Dendritic cell treated with granulocyte-macrophage colony-stimulating factor and Interleukin-4, amounts not matched to agents 40 ng/mL and 50 ng/mL, for 4 days (primary cell): ENCODE data around the gene ARHGAP25.

Experiments
- H3K27ac Mint-ChIP-seq: one replicate; pipeline ENCODE4 v1.8.0; 2022; ENCODE audit warnings: mild to moderate bottlenecking, mixed read lengths
- H3K27me3 Mint-ChIP-seq: one replicate; pipeline ENCODE4 v1.8.0; 2022; ENCODE audit warnings: mild to moderate bottlenecking, mixed read lengths
- H3K36me3 Mint-ChIP-seq: one replicate; pipeline ENCODE4 v1.8.0; 2022; ENCODE audit warnings: low read depth, mixed read lengths
- H3K4me1 Mint-ChIP-seq: one replicate; pipeline ENCODE4 v1.8.0; 2022; ENCODE audit warnings: low read depth, mixed read lengths
- H3K4me3 Mint-ChIP-seq: one replicate; pipeline ENCODE4 v1.8.0; 2022; ENCODE audit warnings: mild to moderate bottlenecking, moderate library complexity, mixed read lengths
- H3K9me3 Mint-ChIP-seq: one replicate; pipeline ENCODE4 v1.8.0; 2022; ENCODE audit warnings: mixed read lengths
- intact Hi-C: fragments of 100-400 bp; cut with micrococcal nuclease; formaldehyde crosslinking; loops from one replicate; pipeline ENCODE4 v1.15.0; 2022

Gene ARHGAP25

DNA sequence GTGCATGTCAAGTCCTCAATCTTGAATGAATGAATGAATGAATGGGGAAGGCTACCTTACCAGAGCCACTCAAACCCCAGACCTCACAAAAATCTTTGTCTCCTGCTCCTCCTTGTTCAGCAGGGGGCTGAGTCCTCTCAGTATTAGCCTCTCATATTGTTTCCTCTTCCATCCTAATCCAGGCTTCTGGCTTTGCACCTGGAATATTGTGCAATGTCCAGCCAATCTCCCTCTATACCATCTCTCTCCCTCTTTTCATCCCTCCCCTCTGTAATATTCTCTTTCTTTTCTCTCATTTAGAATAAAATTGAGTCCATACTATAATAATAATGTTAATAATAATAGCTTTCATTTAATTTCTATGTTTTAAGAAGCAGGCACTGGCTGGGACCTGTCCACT lies 34.3 kb downstream of the ARHGAP25 start:
- intact Hi-C loops, result no loop called here
- Mint-ChIP-seq H3K27me3 (no peaks in the 10 kb centered on the region), H3K4me1 (peaks cover 100% of the 10 kb centered on the region), H3K4me3 (no peak overlapping the region), H3K36me3 (peaks cover 96% of the 10 kb centered on the region), H3K27ac (peak overlapping the region; percentile 71), H3K9me3 (no peaks in the 10 kb centered on the region)

DNA sequence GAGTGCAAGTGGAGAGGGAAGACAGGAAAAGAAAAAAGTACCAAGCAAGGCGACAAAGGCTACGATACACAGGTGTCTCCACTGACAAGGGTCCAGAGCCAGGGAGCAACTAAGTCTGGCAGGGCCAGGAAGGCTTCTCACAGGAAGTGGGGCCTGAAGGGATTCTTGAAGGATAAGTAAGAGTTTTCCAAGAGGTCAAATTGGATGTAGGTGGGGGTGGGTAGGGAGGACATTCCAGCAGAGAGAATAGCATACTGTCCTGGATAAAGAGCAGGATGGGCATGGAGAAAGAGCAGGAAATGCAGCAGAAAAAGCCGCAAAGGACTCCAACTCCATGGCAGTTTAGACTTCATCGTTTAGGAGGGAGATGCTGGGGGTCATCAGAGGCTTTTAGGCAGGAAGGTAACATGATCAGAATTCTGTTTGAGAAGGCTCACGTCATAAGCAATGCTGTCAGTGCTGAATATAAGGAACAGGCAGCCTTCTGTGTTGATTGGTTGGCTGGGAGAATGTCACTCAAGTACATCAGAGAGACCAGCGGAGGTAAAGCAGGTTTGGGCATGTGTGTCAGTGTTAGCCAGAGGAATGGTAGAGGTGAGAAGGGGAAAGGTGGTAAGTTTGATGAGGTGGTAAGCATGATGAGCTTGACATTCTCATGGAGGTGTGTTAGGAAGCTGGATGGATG lies 35.1 kb downstream of the ARHGAP25 start:
- peaks cover 96% of the 10 kb centered on the region for H3K36me3 Mint-ChIP-seq
- H3K27ac Mint-ChIP-seq, result peak overlapping the region; percentile 71
- H3K4me3 Mint-ChIP-seq, result peak overlapping the region; percentile 20
- peaks cover 100% of the 10 kb centered on the region for H3K4me1 Mint-ChIP-seq
- intact Hi-C loops, result loop anchor here (10.0 kb wide), 1 partner anchor 55 kb away; no protein-coding TSS in a partner anchor
- H3K27me3 Mint-ChIP-seq, result no peaks in the 10 kb centered on the region
- H3K9me3 Mint-ChIP-seq, result no peaks in the 10 kb centered on the region

DNA sequence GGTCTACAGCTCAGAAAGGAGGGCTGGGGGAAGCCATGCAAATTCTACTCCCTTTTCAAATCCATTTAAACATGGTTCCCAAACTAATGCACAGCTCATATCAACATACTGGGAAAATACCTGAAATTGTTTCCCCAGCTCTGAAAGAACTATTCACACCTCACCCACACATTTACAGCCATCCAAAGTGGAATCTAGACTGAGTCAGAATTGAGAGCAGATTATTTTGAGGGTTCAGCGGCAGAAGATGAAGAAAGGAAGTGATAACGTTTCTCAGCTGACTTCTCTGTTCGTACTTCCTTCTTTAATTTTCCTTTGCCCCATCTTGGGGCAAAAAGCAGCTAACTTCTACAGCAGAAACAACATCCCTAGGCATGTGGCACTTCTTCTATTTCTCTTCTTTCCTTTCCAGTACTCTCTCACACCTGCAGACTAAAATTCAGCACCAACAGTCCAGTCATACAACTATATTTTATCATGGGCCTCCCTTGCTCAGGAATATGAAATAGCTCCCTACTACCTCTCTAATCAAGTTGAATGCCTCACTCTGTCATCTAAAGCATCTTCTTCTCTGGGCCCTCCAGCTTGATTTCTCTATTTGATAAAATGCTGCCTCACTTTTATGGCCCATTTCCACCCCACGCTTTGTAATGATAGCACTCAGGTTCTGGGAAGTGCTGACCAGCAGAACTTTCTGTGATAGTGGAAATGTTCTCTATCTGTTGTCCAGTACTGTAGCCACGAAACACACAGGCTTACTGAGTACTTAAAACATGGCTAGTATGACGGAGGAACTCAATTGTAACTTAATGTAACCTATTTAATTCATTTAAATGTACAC lies 35.9 kb downstream of the ARHGAP25 start:
- Mint-ChIP-seq H3K9me3 (no peaks in the 10 kb centered on the region), H3K27me3 (no peaks in the 10 kb centered on the region), H3K27ac (peak overlapping the region; percentile 71), H3K4me3 (no peak overlapping the region), H3K4me1 (peaks cover 100% of the 10 kb centered on the region), H3K36me3 (peaks cover 96% of the 10 kb centered on the region)
- intact Hi-C loops, result loop anchor here (10.0 kb wide), 1 partner anchor 54 kb away; no protein-coding TSS in a partner anchor

DNA sequence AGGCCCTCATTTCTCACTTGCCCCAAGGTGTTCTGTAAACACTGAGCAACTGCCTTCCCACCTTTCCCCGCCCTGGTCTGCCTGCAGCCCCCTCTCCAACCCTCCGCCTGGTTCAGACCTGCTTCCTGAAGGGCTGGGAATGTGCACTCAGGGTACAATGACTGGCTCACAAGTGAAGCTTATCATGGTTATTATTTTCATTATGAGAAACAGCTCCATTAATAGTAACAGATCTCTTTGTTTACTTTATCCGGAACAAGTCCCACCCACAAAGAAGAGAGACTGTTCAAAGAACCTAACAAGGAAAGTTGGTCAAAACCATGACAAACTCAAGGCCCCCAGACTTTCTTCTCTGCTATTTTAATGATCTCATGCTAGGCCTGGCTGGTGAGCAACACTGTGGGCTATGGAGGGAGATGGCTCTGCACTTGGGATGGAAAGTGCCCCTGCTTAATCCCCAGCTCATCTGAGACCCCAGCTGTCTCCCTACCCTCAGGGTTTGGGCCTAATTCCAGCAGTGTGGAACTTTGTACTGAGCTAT lies 36.7 kb downstream of the ARHGAP25 start:
- Mint-ChIP-seq H3K27me3 (no peaks in the 10 kb centered on the region), H3K4me1 (peaks cover 100% of the 10 kb centered on the region), H3K36me3 (peaks cover 97% of the 10 kb centered on the region), H3K4me3 (no peak overlapping the region), H3K27ac (peak overlapping the region; percentile 71), H3K9me3 (no peaks in the 10 kb centered on the region)
- intact Hi-C loops, result loop anchor here (10.0 kb wide), 1 partner anchor 54 kb away; no protein-coding TSS in a partner anchor

DNA sequence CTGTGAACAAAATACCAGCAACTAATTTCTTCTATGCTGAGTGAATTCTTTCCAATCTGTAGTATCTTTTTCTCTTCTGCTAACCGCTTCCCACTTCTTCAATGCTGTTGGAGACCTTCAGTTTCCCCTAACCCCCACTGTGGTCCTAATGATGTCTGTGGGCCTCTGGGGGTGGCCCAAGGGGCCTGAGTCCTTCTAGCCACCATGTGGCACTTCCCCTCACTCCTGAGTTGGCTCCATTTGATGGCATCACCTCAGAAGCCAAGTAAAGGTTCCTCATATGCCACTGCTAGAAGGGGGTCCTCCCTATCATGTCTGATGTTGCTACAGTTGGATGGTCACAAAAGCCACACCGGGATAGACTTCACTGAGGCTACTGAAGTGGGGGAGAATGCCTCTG lies 37.5 kb downstream of the ARHGAP25 start:
- peaks cover 97% of the 10 kb centered on the region for H3K36me3 Mint-ChIP-seq
- no peak overlapping the region for H3K4me3 Mint-ChIP-seq
- H3K27me3 Mint-ChIP-seq, result no peaks in the 10 kb centered on the region
- H3K9me3 Mint-ChIP-seq, result no peaks in the 10 kb centered on the region
- H3K27ac Mint-ChIP-seq, result peak overlapping the region; percentile 71
- intact Hi-C loops, result loop anchor here (10.0 kb wide), 1 partner anchor 53 kb away; no protein-coding TSS in a partner anchor
- H3K4me1 Mint-ChIP-seq, result peaks cover 100% of the 10 kb centered on the region

DNA sequence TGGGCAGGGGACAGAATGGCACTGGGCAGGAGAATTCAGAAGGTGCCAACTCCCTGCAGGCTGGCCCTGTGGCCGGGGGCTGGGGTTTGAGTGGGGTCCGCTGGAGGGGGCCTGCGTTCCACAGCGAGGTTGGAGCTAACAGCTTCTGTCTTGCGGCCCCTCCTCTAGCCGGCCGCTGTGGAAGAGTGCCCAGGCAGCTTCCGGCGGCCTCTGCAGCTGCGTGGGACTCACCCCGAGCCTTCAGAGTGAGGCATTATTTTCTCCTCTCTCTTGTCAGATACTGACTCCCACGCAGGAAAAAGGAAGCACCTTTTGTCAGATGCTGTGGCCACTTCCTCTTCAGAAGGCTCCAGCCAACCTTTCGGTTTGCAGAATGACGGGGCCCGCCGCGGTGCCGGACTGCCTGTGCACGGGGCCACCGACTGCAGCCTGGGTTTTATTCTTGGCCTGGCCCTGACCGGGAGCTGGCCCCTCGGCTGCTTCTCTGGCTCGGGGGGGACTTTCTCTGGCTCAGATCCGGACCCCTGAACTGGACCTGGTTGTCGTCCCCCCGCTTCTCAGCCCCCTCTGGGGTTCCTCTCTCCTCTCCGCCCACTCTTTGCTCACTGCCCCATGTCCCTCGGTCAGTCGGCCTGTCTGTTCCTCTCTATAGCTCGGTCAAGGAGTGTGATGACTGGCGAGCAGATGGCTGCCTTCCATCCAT lies 40.1 kb downstream of the ARHGAP25 start:
- peak overlapping the region; percentile 45 for H3K4me3 Mint-ChIP-seq
- no peaks in the 10 kb centered on the region for H3K27me3 Mint-ChIP-seq
- peaks cover 72% of the 10 kb centered on the region for H3K36me3 Mint-ChIP-seq
- H3K4me1 Mint-ChIP-seq, result peaks cover 84% of the 10 kb centered on the region
- intact Hi-C loops, result loop anchor here (10.0 kb wide), 1 partner anchor 50 kb away; no protein-coding TSS in a partner anchor
- H3K9me3 Mint-ChIP-seq, result no peaks in the 10 kb centered on the region
- peak overlapping the region; percentile 51 for H3K27ac Mint-ChIP-seq

DNA sequence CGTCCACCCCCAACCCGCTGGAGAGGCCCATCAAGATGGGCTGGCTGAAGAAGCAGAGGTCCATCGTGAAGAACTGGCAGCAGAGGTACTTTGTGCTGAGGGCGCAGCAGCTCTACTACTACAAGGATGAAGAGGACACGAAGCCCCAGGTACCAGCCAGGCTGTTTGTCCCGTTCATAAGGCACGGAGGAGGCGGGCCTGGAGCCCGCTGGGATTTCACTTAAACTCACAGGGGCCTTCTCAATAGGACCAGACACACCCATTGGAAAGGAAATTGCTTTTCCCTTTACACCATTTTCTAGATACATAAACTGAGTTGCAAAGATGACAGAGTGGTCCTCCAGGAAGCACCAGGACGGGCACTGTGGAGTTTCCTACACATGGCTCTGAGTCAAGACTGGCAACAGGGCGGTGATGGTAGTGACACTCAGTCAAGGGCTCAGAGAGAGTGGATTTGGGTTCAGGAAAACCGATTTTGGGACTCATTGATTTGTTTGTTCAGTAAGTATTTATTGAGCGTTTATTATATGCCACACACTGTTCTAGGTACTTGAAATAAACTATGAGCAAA lies 40.7 kb downstream of the ARHGAP25 start:
- H3K4me1 Mint-ChIP-seq, result peaks cover 83% of the 10 kb centered on the region
- no peaks in the 10 kb centered on the region for H3K27me3 Mint-ChIP-seq
- H3K4me3 Mint-ChIP-seq, result peak overlapping the region; percentile 45
- no peaks in the 10 kb centered on the region for H3K9me3 Mint-ChIP-seq
- peak overlapping the region; percentile 51 for H3K27ac Mint-ChIP-seq
- intact Hi-C loops, result loop anchor here (10.0 kb wide), 1 partner anchor 49 kb away; no protein-coding TSS in a partner anchor
- peaks cover 66% of the 10 kb centered on the region for H3K36me3 Mint-ChIP-seq

DNA sequence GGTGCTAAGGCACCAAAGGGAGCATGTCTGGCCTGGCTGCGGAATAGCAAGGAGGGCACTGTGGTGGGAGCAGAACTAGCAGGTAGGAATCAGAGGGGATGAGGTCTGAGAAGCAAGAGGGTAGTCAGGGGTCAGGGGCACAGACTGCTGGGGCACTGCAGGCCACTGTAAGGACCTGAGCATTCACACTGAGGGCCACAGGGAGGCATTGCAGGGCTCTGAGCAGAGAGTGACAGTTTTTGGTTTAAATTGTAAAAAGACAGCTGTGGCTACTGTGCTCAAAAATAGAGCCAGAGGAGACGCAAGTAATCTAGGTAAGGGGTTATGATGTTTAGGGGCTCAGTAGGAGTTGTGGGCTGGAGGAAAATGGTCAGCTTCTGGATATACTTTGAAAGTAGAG lies 41.5 kb downstream of the ARHGAP25 start:
- Mint-ChIP-seq H3K9me3 (no peaks in the 10 kb centered on the region), H3K27me3 (no peaks in the 10 kb centered on the region), H3K4me3 (no peak overlapping the region), H3K36me3 (peaks cover 62% of the 10 kb centered on the region), H3K27ac (peak overlapping the region; percentile 51), H3K4me1 (peaks cover 81% of the 10 kb centered on the region)
- intact Hi-C loops, result loop anchor here (10.0 kb wide), 1 partner anchor 49 kb away; no protein-coding TSS in a partner anchor

DNA sequence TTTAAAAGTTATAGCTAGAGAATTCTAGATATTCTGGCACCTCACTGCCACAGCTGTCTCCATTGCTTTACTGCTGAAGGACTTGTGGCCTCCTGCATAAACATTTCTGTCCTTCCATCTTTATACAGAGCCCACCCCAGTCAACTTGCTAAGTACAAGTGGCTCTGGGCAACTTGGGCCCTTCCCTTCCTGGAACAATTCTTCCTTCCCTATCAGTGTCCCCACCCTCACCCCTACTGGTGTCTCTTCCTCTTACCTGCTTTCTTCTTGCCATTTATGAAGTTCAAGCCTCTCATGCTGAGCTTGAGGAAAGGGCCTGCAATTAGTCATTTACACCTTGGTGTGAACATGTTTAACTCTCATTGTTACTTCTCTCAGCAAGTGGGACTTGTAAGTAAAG lies 45.0 kb downstream of the ARHGAP25 start:
- Mint-ChIP-seq H3K36me3 (peaks cover 27% of the 10 kb centered on the region), H3K9me3 (no peaks in the 10 kb centered on the region)

DNA sequence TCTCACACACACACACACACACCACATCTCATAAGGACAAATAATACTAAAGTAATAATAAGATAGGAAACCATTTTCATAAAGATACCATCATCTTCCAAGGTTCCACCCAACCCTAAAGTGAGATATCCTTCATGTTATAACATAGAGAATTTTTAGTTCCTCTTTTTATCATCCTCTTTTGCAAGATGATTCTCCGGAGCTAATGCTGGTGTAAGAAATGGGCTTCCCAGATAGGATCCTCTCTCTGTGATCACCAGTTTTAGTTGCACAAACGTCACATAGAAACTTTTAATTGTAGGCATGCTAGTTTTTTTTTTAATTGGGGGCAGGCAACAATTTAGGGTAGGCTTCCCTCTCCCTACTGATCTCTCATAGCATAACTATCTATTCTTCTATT lies 49.6 kb downstream of the ARHGAP25 start:
- H3K27ac Mint-ChIP-seq, result no peak overlapping the region
- H3K4me1 Mint-ChIP-seq, result peaks cover 39% of the 10 kb centered on the region
- H3K36me3 Mint-ChIP-seq, result no peaks in the 10 kb centered on the region
- intact Hi-C loops, result no loop called here
- no peak overlapping the region for H3K4me3 Mint-ChIP-seq
- no peaks in the 10 kb centered on the region for H3K9me3 Mint-ChIP-seq
- no peaks in the 10 kb centered on the region for H3K27me3 Mint-ChIP-seq

More for the DNA sequence above, 45.0 kb downstream of the ARHGAP25 start:
- Mint-ChIP-seq H3K4me1 (peaks cover 60% of the 10 kb centered on the region), H3K4me3 (no peak overlapping the region), H3K27me3 (no peaks in the 10 kb centered on the region), H3K27ac (peak overlapping the region; percentile 38)
- intact Hi-C loops, result loop anchor here (10.0 kb wide), 1 partner anchor 45 kb away; no protein-coding TSS in a partner anchor

DNA sequence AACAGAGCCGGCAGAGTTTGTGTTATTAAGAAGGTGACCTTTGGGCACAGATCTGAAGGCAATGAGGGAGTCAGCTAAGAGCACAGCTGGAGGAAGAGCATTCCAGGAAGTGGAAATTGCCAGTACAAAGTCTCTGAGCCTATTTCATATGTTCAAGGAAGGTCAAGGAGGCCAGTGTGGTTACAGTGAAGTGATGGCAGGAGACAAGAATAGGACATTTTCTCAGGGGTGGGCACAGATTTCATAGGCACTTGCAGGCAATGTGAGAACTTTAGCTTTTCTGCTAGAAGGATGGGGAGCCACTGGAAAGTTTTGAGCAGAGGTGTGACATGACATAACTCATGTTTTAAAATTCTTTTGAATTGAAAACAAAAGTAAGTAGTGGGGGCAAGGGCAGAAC lies 50.3 kb downstream of the ARHGAP25 start:
- Mint-ChIP-seq H3K27ac (no peak overlapping the region), H3K9me3 (no peaks in the 10 kb centered on the region), H3K27me3 (no peaks in the 10 kb centered on the region), H3K4me1 (peaks cover 32% of the 10 kb centered on the region), H3K4me3 (no peak overlapping the region), H3K36me3 (no peaks in the 10 kb centered on the region)
- intact Hi-C loops, result no loop called here

DNA sequence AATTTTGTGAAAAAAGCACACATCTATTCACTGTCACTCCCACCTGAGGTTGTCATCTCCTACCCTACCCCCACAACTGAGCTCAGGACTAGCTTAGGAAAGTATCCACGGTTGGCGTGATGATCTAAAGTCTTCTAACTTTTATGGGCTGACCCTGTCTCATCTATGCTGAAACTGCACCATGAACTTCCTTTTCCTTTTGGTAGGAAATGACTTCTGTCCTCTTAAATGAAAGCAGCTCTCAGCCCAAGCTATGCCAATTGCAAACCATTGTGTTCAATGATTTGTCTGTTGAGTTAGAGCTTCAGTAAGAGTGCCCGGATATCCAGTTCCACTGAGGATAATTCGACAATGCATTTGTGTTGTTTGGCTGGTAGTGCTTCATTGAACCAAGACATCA lies 52.7 kb downstream of the ARHGAP25 start:
- no peaks in the 10 kb centered on the region for H3K27me3 Mint-ChIP-seq
- intact Hi-C loops, result no loop called here
- no peak overlapping the region for H3K27ac Mint-ChIP-seq
- H3K36me3 Mint-ChIP-seq, result no peaks in the 10 kb centered on the region
- H3K9me3 Mint-ChIP-seq, result no peaks in the 10 kb centered on the region
- no peak overlapping the region for H3K4me3 Mint-ChIP-seq
- H3K4me1 Mint-ChIP-seq, result peaks cover 34% of the 10 kb centered on the region

DNA sequence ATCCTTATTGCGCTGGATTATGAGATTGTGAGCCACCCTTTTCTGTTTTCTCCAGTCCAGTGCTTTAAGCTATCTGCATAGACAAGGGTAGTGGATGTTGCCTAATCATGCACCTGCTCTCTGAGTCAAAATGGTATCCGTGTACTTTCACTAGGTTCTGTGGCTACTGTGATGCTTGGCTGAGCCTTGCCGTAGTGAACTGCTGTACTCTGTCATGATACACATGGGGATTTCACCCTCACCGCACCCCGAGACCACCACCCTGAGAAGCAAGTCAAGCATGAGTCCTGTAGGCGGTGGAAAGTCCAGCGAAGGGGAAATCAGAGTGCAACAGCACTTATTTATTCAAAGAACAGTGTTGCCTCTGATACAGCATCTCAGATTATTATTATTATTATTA lies 55.0 kb downstream of the ARHGAP25 start:
- H3K27me3 Mint-ChIP-seq, result no peaks in the 10 kb centered on the region
- H3K4me1 Mint-ChIP-seq, result peaks cover 46% of the 10 kb centered on the region
- peaks cover 9% of the 10 kb centered on the region for H3K36me3 Mint-ChIP-seq
- H3K9me3 Mint-ChIP-seq, result no peaks in the 10 kb centered on the region
- intact Hi-C loops, result no loop called here
- H3K27ac Mint-ChIP-seq, result no peak overlapping the region
- H3K4me3 Mint-ChIP-seq, result no peak overlapping the region
